Mesothelial cell of epicardium (in vitro differentiated cells): ENCODE results near the gene SLC1A6. TPM values are rescaled to one million over a fixed set of nuclear protein-coding genes. Genes with fewer than 3 reads are reported as not detected.

Source experiments
- DNase-seq, 2 experiments: peaks; one replicate each; pipeline ENCODE4 v3.0.0; 2021; ENCODE audit warnings: low spot score in 2 of 2; ENCODE audit not compliant: unreplicated experiment in 2 of 2
- H3K27ac Mint-ChIP-seq: 2 replicates; pipeline ENCODE4 v1.8.0; 2021; ENCODE audit warnings: mixed read lengths
- H3K27me3 Mint-ChIP-seq: 2 replicates; pipeline ENCODE4 v1.8.0; 2021; ENCODE audit warnings: low read depth, mixed read lengths
- H3K36me3 Mint-ChIP-seq: 2 replicates; pipeline ENCODE4 v1.8.0; 2021; ENCODE audit warnings: mixed read lengths
- H3K4me1 Mint-ChIP-seq: 2 replicates; pipeline ENCODE4 v1.8.0; 2021; ENCODE audit warnings: mixed read lengths
- H3K4me3 Mint-ChIP-seq: 2 replicates; pipeline ENCODE4 v1.8.0; 2021; ENCODE audit warnings: mild to moderate bottlenecking, moderate library complexity, mixed read lengths
- H3K9me3 Mint-ChIP-seq: 2 replicates; pipeline ENCODE4 v1.8.0; 2021; ENCODE audit warnings: mixed read lengths
- CTCF ChIP-seq: fragments of 200-600 bp; sonication (generic); IDR thresholded peaks from one replicate; pipeline ENCODE4 v1.5.0; 2021; ENCODE audit warnings: antibody characterized with exemption; ENCODE audit not compliant: unreplicated experiment
- total RNA-seq: library from RNA; stranded (reverse); gene quantifications from 3 replicates; pipeline ENCODE4 v1.2.1, GENCODE V29; 2021

The SLC1A6 gene
- total RNA-seq, 1 donor from 2014 or later = 0.42 TPM

- Mint-ChIP-seq H3K9me3 (peaks cover 65% of the 10 kb centered on the region), H3K27ac (no peak overlapping the region), H3K4me1 (no peaks in the 10 kb centered on the region), H3K36me3 (no peaks in the 10 kb centered on the region), H3K4me3 (no peak overlapping the region), H3K27me3 (no peaks in the 10 kb centered on the region)
- no peak for TF ChIP-seq CTCF
- no peak for DNase-seq
Measured at GRCh38 chr19:14906711-14907110, 73.0 kb downstream of the SLC1A6 start.

- peaks cover 74% of the 10 kb centered on the region for H3K9me3 Mint-ChIP-seq
- H3K27ac Mint-ChIP-seq = no peak overlapping the region
- no peaks in the 10 kb centered on the region for H3K36me3 Mint-ChIP-seq
- no peaks in the 10 kb centered on the region for H3K27me3 Mint-ChIP-seq
- no peak for TF ChIP-seq CTCF
- no peak overlapping the region for H3K4me3 Mint-ChIP-seq
- DNase-seq = no peak
- no peaks in the 10 kb centered on the region for H3K4me1 Mint-ChIP-seq
Measured at GRCh38 chr19:14901675-14902260, 77.9 kb downstream of the SLC1A6 start.

Other genes starting within 250 kb of the SLC1A6 start
- gene ADGRE2, start 201.3 kb downstream of the SLC1A6 start, total RNA-seq = 0.35 to 0.45 TPM in 2 of 3 replicates, not detected in the other
- gene OR7A5, start 144.7 kb downstream of the SLC1A6 start, total RNA-seq = not detected in 3 replicates
- gene OR7C1, start 144.7 kb downstream of the SLC1A6 start, total RNA-seq = not detected in 3 replicates
- not detected in 3 replicates for gene OR7A10, start 130.9 kb downstream of the SLC1A6 start, total RNA-seq
- not detected in 3 replicates for gene OR7A17, start 93.7 kb downstream of the SLC1A6 start, total RNA-seq
- not detected in 3 replicates for gene OR7C2, start 38.4 kb downstream of the SLC1A6 start, total RNA-seq
- not detected in 3 replicates for gene CASP14, start 69.6 kb upstream of the SLC1A6 start, total RNA-seq
- not detected in 3 replicates for gene OR1I1, start 102.3 kb upstream of the SLC1A6 start, total RNA-seq
- gene SYDE1, start 127.5 kb upstream of the SLC1A6 start, total RNA-seq = 22.3 to 25.1 TPM (median 22.7 TPM) in 3 replicates
- gene NOTCH3, start 221.1 kb upstream of the SLC1A6 start, total RNA-seq = 192 to 204 TPM (median 192 TPM) in 3 replicates